NCI-H1417 treated with DMSO at 0.1 percent for 48 hours (cell line): Measurements from ENCODE around the gene KIF13A.
"Not testable (repeated sequence)": the region's sequence is repeated elsewhere in the genome, so short reads cannot be mapped to it uniquely, and the experiment has no call there.

Experiments
- DNase-seq: peaks from one replicate; lab custom pipeline; 2025; lab: John Stamatoyannopoulos, UW

KIF13A gene

DNA sequence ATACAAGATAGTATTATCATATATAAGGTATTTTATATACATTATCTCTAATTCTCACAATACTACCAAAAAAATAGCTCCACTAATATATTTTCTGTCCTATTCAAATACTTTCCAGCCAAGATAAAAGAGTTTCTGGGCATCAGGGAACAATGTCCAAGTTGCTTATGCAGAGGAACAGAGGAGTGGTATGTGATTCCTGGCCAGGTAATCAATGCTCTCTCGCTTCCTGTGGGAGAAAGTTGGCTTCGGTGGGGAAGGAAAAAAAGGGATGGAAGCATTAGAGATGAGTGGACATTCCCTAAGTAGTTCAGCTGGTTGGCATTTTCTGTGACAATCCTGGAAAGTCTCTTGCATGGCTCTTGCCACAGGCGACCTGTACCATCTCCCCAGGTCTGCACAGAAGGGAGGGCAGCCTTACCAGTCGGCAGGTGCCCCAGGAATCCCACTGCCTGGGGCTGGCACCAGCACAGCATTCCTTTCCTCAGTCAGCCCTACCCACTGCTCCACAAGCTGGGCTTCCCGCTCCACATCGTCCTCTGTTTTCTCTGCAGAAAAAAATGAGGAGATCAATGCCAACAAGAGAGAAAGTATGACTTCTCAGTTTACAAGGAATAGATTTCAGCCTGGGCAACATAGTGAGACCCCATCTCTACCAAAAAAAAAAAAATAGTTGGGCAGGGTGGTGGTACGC lies 202.2 kb downstream of the KIF13A start:
- DNase-seq, result no peak

DNA sequence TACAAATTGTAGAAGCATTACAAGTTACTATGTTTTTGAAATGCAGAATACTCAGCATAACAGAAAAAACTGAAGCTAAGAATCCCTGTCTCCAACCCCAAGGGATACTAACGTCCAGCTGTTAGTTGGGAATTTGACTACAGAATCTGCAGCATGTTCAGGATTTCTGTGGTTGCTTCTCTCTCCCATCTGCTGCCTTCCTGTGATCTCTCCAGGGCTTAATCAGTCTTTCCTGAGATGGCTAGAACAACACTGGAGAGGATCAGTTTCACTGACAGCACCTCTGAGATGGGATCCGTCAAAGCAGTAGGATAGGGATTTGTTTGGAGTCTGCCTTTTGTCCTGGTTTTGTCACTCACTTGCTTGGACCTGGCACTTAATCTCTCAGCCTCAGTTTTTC lies 207.4 kb downstream of the KIF13A start:
- DNase-seq, result no peak

DNA sequence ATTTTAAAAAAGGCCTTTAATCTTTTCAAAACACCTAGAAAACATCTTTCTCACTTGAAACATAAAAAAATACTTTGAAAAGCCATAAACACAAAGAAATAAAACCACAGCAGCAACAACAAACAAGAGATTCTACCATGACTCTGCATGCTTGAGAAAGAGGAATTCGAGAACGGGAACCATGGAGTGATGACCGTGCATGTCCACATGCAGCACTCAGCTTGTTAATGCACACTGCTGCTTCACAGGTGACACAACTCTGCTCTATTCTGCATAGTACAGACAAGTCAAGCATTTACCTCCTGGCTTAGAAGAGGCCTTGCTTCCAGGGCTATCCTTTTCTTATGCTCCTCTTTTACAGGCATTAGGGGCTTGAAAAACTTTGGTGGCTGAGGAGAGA lies 215.8 kb downstream of the KIF13A start:
- DNase-seq, result no peak

DNA sequence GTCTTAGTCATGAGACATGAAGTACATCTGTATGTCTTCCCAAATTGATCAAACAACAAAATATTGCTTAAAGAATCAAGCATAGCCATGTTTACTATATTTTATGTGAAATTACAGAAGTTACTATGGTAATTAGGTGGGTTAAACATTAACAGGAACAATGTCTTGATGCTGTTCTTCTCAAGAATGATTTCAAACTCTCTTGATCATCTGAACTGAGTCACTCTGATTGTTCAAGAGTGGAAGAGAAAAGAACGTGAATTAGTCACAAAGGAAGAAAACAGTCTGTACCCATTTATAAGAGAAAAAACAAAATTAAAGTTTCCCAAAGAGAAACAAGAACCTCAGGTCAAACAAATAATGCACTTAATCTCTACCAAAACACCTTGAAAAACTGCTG lies 218.6 kb downstream of the KIF13A start:
- no peak for DNase-seq

DNA sequence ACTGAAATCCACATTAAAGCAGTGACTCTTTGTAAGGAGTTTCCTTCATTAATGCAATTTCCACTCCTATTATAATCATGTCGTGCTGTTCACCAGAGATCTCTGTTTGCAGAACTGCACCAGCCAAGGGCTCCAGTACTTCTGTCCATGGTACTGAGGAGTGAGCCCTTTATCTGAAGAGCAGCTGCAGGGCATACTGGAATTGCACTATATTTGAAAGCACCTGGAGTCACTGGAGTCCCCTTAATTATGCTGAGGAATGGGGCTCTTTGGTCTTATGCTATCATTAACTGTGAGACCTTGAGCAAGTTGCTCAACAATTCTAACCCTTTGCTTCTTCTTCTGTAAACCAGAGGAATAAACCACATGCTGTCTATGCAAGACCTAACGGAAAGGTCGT lies 219.0 kb downstream of the KIF13A start:
- DNase-seq, result no peak

DNA sequence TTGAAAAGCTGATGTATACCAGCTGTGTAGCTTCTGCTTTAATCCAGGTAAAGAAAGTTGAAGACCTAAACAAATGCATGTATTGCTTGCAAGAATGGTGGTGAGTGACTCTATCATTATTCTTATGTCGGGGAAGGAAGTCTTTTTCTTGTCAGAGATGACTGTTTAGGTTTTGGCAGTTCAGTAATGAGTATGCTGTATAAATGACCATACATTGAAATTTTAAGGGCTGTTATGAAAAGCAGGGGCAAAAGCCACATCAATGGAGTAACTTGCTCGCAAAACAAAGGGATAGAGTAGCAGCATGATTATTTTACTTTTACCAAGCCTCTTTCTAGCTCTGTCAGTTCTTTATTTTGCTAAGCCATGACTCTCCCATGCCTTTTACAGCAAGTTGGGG lies 224.8 kb downstream of the KIF13A start:
- no peak for DNase-seq

DNA sequence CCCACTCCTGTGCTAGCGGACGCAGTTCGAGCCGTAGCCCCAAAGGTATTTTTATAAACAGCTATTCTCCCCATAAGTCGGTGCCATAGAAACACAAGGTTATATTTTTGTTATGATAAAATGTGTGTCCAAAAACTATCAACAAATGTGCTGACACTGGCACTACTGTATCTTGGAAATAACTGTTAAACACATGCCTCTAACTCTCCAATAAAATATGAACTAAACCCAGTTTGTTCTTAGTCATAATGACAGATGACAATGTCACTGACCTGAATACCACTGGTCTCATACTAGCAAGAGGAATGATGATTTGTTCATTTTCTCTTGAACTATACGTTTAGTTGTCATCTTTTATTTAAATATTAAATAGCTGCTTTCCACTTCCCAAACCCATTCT lies 229.3 kb downstream of the KIF13A start:
- DNase-seq, result no peak

DNA sequence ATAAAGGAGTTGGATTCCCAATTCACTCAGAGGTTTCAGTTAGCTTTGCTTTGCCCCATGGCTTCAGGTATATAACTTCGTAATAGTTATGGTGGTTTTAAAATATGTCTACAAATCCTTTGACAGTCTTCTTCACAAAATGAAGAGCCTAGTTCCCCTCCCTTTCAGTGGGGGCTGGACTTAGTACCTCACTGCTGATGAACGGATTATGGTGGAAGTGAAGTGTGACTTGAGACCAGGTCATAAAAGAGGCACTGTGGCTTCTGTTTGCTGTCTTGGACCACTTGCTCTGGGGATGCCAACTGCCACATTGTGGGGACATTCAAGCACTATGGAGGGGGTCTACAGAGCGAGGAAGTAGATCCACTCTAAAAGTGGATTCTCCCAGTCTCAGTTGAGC lies 233.2 kb downstream of the KIF13A start:
- no peak for DNase-seq

DNA sequence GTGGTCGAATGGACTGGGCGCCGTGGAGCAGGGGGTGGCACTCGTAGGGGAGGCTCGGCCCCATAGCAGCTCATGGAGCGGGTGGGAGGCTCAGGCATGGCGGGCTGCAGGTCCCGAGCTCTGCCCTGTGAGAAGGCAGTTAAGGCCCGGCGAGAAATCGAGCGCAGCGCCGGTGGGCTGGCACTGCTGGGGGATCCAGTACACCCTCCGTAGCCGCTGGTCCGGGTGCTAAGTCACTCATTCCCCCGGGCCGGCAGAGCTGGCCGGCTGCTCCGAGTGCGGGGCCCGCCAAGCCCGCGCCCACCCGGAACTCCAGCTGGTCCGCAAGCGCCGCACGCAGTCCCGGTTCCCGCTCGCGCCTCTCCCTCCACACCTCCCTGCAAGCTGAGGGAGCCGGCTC lies 242.1 kb downstream of the KIF13A start:
- DNase-seq, result not testable (repeated sequence)

DNA sequence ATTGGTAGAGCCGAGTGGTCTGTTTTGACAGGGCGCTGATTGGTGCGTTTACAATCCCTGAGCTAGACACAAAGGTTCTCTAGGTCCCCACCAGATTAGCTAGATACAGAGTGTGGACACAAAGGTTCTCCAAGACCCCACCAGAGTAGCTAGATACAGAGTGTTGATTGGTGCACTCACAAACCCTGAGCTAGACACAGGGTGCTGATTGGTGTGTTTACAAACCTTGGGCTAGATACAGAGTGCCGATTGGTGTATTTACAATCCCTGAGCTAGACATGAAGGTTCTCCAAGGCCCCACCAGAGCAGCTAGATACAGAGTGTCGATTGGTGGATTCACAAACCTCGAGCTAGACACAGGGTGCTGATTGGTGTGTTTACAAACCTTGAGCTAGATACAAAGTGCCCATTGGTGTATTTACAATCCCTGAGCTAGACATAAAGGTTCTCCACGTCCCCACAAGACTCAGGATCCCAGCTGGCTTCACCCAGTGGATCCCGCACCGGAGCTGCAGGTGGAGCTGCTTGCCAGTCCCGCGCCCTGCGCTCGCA lies 242.6 kb downstream of the KIF13A start:
- DNase-seq, result not testable (repeated sequence)

DNA sequence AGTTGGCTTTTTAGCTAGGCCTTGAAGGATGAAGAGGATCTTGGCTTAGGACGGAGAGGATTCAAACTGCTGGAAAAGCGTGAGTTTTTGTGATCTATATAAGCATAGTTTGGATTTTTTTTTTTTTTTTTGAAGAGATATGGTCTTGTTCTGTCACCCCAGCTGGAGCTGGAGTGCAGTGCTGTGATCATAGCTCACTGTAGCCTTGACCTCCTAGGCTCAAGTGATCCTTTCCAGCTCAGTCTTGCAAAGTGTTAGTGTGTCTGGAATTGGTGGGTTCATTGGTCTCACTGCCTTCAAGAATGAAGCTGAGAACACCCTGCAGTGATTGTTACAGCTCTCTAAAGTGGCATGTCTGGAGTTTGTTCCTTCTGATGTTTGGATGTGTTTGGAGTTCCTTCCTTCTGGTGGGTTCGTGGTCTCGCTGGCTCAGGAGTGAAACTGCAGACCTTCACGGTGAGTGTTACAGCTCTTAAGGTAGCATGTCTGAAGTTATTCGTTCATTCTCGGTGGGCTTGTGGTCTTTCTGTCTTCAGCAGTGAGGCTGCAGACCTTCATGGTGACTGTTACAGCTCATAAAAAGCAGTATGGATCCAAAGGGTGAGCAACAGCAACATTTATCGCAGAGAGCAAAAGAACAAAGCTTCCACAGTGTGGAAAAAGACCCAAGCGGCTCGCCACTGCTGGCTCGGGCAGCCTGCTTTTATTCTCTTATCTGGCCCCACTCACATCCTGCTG lies 243.2 kb downstream of the KIF13A start:
- no peak for DNase-seq

DNA sequence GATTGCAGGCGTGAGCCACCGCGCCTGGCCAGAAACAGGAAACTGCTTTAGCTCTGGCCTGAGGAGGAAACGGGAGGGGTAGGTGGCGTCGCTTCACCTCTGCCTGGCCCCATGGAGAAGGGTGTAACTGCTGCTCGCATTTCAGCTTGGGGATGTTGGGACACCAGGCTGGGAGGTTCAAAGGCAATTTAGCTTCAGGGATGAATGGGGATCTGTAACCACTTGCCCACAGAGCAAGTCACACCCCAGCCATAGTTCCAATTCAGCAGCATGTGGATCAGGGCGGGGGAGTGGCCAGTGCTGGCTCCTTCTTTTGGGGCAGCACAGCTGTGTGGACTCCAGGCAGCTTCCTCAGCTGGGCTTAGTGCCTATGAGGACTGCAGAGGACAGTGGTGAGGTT lies 245.9 kb downstream of the KIF13A start:
- no peak for DNase-seq

DNA sequence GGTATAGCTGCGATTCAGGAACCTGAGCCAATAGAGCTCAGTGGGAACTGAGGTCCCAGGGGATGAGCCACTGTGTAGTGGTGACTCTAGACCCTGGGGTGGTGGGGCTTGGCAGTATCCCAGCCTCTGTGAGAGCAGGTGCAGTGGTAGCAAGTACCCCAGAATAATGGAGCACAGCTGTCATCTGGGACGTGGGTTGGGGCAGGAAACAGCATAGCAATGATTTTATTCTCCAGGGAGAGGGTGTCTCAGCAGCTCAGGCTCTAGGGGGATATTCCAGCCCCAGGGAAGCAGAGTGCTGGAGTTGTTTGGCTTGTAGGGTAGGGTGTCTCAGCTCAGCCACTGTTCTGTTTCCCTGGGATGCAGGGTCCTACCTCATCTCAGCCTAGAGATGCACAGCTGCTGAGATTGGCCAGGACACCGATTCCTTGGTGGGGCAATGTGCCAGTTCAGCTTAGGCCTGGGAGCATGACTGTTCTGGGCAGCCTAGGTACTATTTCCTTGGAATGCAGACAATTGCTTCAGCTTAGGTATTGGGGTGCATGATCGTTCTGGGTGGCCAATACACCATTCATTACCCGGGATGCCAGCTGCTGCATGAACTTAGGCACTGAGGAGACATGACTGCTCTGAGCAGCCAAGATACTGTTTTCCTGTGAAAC lies 246.7 kb downstream of the KIF13A start:
- DNase-seq, result no peak

DNA sequence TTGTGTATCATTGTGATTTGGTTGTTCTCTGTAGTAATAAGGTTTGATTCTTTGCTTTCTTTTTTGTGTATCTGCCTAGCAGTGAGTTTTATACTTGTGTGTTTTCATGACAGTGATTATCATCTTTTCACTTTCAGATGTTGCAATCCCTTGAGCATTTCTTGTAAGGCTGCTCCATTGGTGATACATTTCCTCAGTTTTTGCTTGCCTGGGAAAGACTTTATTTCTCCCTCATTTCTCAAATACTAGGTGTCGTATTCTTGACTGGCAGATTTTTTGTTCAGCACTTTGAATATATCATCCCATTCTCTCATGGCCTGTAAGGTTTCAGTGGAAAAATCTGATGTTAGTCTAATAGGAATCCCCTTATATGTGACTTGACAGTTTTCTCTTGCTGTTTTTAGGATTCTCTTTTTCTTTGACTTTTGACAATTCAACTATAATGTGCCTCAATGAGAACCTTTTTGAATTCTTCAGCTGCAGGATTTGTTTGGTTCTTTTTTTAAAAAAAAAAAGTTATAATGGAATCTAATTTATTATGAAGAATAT lies 249.7 kb downstream of the KIF13A start:
- no peak for DNase-seq

DNA sequence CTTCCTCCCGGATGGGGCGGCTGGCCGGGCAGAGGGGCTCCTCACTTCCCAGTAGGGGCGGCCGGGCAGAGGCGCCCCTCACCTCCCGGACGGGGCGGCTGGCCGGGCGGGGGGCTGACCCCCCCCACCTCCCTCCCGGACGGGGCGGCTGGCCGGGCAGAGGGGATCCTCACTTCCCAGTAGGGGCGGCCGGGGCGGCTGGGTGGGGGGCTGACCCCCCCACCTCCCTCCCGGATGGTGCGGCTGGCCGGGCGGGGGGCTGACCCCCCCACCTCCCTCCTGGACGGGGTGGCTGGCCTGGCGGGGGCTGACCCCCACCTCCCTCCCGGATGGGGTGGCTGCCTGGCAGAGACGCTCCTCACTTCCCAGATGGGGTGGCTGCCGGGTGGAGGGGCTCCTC lies 252.1 kb downstream of the KIF13A start:
- DNase-seq, result not testable (repeated sequence)

DNA sequence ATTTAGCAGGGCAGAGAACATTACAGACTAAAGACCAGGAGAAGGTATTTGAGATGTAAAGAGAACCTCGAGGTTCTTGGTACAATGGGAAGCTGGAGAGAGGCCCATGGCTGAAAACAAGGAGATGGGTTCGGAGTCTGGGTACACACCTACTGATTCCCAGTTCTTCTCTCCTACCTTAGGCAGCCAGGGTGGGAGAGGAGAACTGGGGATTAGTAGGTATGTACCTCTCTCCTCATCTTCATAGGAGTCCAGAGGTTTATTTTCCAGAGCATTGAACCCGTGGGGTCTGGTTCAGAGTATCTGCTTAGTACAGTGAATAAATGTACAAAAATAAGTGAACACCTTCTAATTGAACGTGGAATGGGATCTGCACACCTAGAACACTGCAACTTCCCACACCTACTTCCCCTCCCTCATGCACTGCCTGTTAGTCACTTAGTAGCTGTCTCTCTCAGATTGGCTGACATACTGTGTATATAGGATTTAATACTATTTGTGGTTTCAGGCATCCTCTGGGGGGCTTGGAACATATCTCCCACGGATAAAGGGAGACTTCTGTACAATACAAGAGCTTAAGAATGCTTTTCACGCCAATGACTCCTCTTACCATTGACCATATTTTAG lies 257.2 kb downstream of the KIF13A start:
- no peak for DNase-seq

DNA sequence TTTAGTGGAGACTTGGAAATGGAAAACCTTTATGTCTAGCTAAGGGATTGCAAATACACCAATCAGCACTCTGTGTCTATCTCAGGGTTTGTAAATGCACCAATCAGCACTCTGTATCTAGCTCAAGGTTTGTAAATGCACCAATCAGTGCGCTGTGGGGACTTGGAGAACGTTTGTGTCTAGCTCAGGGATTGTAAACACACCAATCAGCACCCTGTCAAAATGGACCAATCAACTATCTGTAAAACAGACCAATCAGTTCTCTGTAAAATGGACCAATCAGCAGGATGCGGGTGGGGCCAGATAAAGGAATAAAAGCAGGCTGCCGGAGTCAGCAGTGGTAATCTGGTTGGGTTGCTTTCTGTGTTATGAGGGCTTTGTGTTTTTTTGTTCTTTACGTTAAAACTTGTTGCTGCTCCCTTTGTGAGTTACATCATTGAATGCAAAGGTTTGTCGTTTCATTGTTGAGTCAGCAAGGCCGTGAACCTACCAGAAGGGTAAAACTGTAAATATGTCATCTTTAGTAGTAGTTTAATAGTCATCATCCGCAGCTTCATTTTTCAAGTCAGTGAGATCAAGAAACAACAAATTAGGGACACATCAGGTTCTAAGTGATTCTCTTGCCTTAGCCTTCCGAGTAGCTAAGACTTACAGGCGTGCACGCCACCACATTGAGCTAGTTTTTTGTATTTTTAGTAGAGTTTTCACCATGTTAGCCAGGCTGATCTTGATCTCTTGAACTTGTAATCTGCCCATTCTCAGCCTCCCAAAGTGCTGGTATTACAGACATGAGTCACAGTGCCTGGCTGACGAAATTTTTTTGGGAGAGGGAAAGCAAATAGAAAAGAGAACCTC lies 258.0 kb downstream of the KIF13A start:
- DNase-seq, result no peak

DNA sequence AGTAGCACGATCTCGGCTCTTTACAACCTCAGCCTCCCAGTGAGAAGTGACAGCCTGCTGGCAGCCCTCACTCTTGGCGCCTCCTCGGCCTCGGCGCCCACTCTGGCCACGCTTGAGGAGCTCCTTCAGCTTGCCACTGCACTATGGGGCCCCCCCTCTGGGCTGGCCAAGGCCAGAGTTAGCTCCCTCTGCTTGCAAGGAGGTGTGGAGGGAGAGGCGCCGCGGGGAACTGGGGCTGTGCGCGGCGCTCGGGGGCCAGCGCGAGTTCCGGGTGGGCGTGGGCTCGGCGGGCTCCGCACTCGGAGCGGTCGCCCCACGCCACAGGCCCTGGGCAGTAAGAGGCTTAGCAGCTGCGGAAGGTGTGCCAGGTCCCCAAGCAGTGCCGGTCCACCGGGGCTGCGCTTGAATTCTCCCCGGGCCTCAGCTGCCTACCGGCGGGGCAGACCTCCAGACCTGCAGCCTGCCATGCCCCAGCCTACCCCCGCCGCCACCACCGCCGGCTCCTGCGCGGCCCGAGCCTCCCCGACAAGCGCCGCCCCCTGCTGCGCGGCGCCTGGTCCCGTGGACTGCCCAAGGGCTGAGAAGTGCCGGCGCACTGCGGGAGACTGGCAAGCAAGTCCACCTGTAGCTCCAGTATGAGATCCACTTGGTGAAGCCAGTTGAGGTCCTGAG lies 258.7 kb downstream of the KIF13A start:
- DNase-seq, result no peak

DNA sequence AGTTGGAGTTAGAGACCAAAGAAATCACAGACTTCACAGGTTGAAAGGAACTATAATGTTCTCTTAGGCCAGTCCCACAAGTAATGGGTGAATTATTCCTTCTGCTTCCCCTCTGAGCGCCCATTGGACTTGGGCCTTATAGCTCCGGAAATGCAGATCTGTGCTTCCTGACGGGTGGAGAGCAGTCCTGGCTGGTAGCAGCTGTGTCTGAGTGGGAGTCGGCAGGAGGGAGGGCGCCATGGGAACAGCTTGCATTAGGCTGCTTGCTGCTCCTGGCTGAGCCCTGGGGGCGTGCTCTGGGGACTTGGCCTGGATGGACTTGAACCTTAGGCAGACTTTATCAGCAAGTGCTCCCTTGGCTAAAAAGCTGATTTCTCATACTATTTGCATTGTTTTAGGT lies 262.4 kb downstream of the KIF13A start:
- DNase-seq, result no peak

DNA sequence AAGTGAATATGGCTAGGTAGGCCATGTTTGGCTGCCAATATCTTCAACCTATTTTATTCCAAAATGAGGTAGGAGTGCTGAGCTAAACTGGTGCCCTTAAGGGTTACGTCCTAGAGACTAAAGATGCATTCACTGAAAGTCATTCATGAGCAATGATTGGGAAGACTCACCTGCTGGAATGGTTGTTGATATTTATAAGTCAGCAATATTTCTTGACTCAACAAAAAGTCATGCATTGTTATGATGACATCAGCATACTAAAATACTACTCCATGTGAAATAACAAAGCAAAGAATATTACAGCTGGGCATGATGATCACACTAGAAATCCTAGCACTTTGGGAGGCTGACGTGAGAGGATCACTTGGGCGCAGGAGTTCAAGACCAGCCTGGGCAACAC lies 263.1 kb downstream of the KIF13A start:
- no peak for DNase-seq

DNA sequence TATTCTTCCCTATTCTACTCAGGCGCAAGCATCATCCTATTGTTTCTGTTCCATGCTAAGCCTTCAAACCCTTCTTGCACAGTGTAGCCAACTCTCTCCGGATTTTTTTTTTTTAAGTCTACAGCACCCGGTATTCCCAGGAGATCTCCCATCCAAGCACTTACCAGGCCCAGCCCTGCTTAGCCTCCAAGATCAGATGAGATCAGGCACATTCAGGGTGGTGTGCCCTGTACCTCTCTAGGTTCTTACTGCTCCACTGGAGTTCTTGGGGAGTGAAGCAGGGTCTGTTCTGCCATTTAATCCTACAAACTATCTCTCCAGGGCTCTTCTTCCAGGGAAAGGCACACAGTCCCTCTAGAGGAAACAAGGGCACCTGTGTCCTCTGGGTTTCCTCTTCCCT lies 265.8 kb downstream of the KIF13A start:
- no peak for DNase-seq
